ENCODE data around the gene HIGD1A.
"Not testable (repeated sequence)": the region's sequence is repeated elsewhere in the genome, so short reads cannot be mapped to it uniquely, and the experiment has no call there.

Gene HIGD1A

DNA sequence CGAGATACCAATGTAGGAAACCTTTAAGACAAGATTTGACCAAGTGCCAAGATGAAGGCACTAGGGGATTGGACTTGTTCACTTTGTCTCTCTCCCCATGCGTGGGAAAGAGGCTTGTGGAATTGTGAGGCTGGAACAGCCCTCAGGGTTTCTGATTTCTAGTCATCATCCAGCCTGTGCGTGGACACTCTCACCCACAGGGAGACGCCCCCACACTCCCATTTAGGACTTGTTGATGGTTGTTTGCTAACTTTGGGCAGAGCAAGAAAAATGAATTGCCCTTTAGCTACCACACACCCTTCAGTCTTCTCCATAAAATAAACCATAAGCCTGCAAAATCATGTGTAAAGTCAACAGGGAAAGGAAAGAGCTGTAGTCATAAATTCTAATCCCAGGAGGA, 23.4 kb upstream of the HIGD1A start:
- DNase-seq: no peak

DNA sequence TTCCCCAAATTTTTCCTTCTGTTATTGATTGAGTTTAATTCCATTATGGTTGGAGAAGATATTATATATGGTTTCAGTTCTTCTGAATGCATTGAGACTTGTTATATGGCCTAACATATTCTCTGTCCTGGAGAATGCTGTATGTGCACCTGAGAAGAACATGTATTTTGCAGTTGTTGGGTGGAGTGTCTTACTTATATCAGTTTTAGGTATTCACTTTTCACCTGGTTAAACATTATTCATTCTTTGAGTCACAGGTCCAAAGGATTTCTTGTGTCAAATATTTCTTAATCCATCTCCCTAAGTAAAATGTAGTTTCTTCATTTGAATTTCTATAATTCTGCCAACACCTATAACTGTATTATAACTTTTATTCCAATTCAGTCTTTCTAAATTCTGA, 22.7 kb upstream of the HIGD1A start:
- no peak for DNase-seq

GRCh38 chr3:42826141-42826540, 21.9 kb upstream of the HIGD1A start:
- no peak for DNase-seq

- no peak for DNase-seq
These were observed 19.1 kb upstream of the HIGD1A start for GRCh38 chr3:42823351-42823750.

DNA sequence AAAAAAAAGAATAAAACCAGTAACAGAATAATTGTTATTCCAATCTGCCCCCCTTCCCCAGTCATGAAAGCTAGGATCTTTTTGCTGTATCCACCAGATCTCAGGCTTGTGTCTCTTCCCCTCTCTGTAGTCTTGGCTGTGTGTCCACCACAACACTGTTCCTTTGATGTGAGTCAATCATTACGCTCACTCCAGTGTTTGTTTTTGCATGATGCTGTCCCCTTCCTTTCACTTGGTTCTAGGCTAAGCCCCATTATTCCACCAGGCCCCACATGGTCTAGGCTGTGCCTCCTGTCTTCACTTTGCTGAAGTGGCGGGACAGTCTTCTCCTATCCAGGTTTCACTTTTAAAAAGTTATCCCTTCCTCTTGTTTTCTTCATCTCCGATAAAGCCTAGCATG, 18.5 kb upstream of the HIGD1A start:
- DNase-seq: no peak

DNA sequence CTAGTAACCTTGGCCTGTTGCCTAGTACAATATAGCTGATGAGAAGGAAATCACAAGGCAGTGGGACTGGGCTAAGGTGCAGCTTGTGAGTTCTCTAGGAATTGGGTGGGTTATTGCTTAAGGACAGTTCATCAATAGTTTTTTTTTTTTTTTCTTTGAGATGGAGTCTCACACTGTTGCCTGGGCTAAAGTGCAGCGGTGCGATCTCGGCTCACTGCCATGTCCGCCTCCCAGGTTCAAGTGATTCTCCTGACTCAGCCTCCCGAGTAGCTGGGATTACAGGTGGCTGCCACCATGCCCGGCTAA, 16.4 kb upstream of the HIGD1A start:
- no peak for DNase-seq

DNA sequence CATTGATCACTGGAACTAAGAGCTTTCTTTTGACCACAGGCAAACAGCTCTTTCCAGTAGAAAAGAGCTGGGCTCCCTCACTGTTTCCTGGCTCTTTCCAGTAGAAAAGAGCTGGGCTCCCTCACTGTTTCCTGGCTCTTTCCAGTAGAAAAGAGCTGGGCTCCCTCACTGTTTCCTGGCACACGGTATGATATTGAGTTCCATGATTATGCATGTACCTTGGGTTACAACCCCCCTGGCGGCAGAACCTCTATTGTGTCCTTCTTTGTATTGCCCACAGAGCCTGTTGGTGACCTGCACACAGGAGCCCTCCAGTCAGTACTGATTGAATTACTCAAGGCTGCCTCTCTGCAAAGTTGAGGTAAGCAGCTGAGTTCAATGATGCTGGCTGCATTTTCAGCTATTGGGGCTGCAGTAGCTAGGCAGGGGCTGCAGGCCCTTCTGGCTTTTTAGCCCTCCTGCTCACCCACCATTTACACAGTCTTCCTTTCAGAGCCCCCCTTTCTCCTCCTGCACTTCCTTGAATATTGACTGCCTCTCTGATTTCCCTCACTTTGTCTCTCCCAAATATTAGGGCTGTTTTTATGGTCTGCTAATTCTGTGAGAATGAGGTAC, 15.2 kb upstream of the HIGD1A start:
- peak; percentile 66 for DNase-seq

GRCh38 chr3:42815826-42816225, 11.5 kb upstream of the HIGD1A start:
- DNase-seq: no peak

DNA sequence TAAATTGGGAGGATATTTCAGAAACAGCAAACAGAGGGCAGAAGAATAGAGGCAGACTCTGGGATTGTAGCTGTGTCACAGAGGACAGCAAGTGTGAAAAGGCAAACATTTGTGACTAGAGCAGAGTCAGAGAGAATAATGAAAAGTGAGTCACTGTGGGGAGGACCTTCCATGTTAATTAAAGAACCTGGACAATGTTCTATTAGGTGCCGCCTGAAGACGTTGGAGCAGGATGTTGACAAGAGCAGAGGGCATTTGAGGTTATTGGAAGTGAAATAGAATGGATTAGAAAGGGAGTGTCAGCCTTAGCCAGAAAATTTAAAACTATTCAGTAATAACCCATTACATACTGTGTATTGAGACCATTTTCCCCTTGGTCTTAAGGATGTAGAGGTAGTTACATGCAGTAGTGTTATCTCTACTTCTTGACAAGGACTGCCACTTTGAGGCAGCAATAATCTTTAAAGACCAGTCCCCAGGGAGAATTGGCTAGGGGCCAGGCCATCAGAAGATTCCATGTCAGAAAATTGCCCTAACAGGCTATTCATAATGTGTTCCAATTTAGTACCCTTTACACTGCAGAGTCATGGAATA, 10.7 kb upstream of the HIGD1A start:
- no peak for DNase-seq

DNA sequence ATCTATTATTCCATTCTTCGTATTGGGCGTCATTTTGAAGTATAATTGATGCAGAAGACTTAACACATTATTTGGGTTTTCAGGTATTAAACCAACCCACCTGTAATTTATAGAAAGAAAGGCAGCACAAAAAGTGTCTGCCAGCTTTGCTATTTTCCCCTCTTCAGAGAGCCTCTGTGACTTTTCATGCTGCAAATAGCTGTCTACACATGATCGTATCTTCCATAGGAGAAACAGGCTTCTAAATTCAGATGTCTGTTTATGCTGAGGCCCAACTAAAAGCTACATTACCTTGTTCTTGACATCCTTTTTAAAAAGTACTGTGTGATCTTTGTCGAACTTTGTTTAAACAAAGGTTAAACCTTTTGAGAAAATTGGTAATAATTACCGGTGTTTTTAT, 10.0 kb upstream of the HIGD1A start:
- DNase-seq: no peak

- not testable (repeated sequence) for DNase-seq
These were observed 7.0 kb upstream of the HIGD1A start for GRCh38 chr3:42811118-42811883.

DNA sequence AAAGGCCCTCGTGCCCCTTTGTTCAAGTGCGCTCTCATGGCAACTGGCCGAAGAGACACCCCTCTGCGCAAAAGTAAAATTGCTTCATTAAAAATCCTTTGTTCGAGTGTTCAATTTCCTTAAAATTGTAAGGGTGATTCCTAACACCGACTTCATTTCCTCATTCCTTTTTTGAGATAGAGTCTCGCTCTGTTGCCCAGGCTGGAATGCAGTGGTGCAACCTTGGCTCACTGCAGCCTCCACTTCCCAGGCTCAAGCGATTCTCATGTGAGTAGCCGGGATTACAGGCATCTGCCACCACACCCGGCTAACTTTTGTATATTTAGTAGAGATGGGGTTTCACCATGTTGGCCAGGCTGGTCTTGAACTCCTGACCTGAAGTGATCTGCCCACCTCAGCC, 6.4 kb upstream of the HIGD1A start:
- DNase-seq: not testable (repeated sequence)

DNA sequence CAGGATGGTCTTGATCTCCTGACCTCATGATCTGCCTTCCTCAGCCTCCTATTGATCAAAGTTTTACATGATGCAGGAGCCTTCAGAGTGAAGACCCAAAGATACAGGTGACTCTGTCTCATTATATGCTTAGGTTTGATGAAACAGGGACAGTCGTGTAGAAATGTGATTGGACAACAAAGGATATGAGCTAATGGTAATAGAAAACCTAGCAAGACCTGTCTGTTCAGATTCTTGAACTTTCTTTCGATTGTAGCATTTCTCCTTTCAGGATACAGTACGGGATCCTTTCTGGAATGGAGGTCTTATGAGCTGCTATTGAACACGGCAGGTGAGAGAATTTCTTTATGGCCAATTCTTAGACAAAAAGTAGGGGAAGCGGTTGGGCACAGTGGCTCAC, 4.9 kb upstream of the HIGD1A start, which contains the start of gene ACKR2:
Gene ACKR2, plus strand, starts transcription at position 244 of the 400 bp plus-strand sequence. CDS start 55,058 bp downstream, outside the sequence.
- DNase-seq: no peak

- no peak for DNase-seq
These were observed 3.6 kb upstream of the HIGD1A start for GRCh38 chr3:42807929-42808328.

DNA sequence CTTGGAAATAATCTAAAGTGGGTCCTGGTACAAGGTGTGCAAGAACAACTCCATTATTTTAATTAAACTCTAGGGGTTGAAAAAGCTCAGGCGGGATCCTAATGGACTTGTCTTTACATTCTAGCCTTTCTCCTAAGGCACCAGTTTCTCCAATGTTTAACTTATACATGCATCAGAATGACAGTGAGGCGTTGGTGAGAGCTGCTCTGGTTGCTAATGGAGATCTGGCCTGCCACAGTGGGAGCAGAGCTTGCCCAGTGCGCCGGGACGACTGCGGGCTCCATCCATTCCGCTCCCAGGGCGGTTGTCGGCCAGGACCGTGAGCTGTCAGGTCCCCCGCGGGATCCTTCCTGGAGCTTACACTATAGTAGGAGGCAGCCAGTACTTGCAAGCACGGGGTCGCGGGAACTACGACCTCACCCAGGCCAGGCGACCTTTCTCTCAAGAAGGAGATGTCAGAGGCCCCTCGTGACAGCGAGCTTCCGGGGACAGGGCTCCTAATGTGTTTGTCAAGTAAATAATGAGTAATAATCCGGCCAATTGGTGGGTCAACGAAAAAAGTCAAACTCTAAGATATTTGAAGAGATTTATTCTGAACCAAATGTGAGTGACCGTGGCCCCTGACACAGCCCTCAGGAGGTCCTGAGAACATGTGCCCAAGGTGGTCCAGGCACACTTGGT, 991 bp upstream of the HIGD1A start:
- DNase-seq: no peak

DNA sequence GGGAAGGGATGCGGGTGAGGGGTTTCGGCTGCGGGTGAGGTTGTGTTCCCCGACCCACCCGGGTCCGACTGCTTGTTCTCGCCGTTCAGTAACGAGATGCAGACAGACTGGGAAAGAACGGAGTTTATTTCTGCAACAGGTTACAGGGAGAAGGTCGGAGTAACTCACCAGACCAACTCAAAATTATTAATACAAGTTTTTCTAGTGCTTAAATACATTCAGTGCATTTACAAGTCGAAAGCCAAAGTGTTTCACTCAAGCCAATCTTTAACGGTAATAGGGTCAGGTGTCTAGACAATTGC, 492 bp upstream of the HIGD1A start:
- DNase-seq: no peak

DNA sequence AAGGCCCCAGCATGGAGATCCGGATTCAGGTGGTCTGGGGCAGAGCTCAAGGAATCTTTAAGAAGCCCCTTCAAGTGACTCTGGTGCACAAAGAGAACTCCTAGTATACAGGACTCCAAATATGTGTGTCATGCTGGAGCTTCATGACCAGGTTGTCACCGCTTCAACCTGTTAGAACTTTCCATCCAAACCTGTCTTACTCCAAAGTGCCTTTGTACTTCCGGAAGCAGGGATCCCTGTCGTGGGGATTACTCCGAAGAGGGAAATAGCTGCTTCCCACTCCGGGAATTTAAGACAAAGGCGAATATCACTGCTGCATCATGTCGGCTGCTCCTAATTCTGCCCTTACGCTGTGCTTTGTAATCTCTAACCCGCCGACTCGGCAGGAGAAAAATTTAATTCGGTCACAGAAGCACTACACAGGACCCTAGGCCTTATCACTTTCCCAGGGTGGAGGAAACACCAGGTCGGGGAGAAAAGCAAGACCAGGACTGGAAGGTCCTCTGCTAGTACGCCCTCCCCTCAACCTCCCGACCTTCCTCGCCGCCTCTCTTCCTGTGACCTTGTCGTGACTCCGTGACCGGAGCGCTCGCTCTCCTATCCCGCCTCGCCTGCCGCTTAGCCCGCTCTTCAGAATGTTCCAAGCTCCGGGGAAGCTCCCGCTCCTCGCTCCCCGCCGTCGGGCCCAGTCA, 730 bp downstream of the HIGD1A start:
- no peak for DNase-seq

DNA sequence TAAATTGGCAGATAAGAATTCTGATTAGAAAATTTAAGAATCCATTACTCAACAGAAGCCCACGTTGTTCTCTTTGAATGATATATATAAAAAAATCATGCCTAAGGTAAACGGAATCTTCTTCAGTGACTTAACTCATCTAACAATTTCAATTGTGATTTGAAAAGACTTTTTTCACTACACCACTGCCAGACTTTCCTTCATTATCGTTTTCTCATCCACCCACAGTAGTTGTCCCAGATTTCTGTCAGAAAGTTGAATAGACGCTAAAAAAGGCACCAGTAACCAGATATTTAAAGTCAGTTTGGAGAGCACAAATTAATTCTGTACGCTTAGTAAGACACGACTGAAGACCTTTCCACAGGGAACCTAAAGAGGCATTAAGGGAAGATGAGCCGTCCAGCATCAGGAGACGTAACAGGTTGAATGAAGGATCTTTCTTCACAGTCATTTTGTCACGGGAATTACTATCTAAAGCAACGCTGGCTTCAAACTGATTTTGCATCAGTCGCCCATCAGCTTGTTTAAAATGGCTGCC, 1.3 kb downstream of the HIGD1A start:
- no peak for DNase-seq

GRCh38 chr3:42801784-42802183, 2.5 kb downstream of the HIGD1A start:
- DNase-seq: no peak

DNA sequence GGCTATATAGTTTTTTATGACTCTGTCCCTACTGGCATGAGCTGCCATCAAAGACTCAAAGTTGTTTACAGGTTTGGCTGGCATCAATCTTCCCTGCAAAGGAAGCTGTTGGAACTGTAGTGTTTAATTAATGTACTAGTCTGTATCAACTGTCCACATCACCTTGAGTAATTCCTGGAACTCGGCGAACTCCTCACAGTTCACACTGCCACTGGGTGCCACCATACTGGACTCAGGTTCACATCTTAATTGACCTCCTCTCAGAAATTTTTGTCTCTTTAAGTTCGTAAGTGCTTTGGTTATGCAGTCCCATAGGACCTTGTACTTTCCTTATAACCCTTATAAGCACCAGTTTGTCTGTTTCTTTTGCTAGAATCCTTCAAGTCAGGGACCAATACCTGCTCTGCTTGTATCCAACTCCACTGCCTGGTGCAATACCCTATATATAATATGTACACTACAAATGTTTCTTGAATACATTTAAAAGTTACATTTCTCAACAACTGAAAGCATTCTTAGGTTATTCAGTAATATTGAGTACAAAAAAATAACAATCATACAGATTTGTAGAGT, 3.2 kb downstream of the HIGD1A start:
- no peak for DNase-seq

- no peak for DNase-seq
These were observed 4.0 kb downstream of the HIGD1A start for GRCh38 chr3:42800251-42800650.

- no peak for DNase-seq
These were observed 4.9 kb downstream of the HIGD1A start for GRCh38 chr3:42799376-42799775.

GRCh38 chr3:42796332-42796885, 7.9 kb downstream of the HIGD1A start:
- no peak for DNase-seq

All from NCI-H524 treated with DMSO at 0.1 percent for 48 hours (cell line).